ENCODE results near the gene OLFM2. TPM values are rescaled to one million over a fixed set of nuclear protein-coding genes. Genes with fewer than 3 reads are reported as not detected.

Gene OLFM2
- total RNA-seq, 1 donor from 2014 or later, result 33.1 TPM

DNA sequence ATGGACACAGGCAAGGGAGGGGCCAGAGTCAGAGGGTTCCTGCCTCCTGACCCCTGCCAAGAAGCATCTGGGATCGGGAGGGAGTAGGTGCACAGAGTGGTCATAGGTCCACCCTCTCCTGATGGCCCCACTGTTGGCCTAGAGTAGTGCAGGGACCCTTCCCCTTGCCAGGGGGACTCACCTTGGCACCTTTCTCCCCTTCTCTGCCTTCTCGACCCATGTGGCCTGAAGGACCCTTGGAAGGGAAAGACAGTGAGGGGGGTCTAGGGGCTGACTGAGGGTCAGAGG lies 33.3 kb upstream of the OLFM2 start:
- no peak overlapping the region for H3K4me3 Mint-ChIP-seq
- no peak for DNase-seq (ENCODE audit: extremely low spot score, unreplicated experiment)
- no peak overlapping the region for H3K27ac Mint-ChIP-seq
- H3K27me3 Mint-ChIP-seq, result peaks cover 50% of the 10 kb centered on the region
- no peaks in the 10 kb centered on the region for H3K36me3 Mint-ChIP-seq
- H3K4me1 Mint-ChIP-seq (ENCODE audit: unreplicated experiment), result no peaks in the 10 kb centered on the region
- no peaks in the 10 kb centered on the region for H3K9me3 Mint-ChIP-seq
- TF ChIP-seq, protein P1, sequence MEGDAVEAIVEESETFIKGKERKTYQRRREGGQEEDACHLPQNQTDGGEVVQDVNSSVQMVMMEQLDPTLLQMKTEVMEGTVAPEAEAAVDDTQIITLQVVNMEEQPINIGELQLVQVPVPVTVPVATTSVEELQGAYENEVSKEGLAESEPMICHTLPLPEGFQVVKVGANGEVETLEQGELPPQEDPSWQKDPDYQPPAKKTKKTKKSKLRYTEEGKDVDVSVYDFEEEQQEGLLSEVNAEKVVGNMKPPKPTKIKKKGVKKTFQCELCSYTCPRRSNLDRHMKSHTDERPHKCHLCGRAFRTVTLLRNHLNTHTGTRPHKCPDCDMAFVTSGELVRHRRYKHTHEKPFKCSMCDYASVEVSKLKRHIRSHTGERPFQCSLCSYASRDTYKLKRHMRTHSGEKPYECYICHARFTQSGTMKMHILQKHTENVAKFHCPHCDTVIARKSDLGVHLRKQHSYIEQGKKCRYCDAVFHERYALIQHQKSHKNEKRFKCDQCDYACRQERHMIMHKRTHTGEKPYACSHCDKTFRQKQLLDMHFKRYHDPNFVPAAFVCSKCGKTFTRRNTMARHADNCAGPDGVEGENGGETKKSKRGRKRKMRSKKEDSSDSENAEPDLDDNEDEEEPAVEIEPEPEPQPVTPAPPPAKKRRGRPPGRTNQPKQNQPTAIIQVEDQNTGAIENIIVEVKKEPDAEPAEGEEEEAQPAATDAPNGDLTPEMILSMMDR (conservative IDR thresholded peaks at IDR 0.05), result no peak

DNA sequence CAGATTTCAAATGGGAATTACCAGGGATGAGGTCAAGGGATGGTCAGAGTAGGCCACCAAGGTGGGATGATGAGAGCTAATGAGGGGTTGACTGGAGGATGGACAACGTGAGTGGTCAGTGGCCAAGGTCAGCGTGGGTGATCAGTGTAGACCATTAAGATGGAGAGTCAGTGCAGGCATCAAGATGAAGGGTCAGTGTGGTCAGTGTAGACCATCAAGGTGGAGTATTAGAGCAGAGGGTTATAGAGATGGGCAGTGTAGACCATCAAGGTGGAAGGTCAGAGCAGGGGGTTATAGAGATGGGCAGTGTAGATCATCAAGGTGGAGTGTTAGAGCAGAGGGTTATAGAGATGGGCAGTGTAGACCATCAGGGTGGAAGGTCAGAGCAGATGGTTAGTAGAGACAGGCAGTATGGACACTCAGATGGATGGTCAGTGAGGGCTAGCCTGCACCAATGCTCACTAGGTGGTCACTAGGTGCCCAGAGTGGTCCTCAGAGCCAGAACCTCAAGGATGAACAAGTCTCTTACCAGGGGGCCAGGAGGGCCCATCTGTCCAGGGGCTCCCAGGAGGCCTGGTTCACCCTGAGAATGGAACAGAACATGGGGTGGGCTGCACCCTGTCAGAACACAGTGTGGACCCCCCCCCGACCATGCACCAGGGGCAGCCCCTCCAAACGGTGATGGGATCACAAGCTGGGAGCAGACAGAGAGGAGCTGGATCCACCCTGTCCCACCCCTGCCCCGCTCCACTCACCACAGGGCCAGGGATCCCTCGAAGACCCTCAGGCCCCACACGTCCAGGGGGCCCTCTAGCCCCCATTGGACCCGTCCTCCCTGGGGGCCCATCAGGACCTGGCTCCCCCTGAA lies 32.7 kb upstream of the OLFM2 start:
- TF ChIP-seq, protein P1 (conservative IDR thresholded peaks at IDR 0.05), result no peak
- Mint-ChIP-seq H3K36me3 (no peaks in the 10 kb centered on the region), H3K9me3 (no peaks in the 10 kb centered on the region), H3K27ac (no peak overlapping the region), H3K27me3 (peaks cover 52% of the 10 kb centered on the region), H3K4me1 (ENCODE audit: unreplicated experiment) (no peaks in the 10 kb centered on the region), H3K4me3 (no peak overlapping the region)
- DNase-seq (ENCODE audit: extremely low spot score, unreplicated experiment), result no peak

DNA sequence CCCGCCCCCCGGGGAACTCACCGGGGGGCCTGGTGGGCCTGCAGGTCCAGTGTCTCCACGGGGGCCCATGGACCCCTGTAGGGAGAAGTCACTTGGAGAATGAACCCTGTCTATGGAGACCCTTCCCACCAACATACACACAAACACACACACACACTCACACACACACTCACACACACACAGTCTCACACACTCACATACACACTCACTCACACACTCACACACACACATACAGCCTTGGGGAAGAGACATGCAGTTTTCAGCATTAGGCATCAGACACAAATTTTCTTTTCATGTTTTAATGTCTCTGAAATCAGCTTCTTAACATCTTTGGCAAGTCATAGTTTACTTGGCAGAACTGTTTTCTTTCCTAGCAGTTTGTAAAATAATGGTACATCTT lies 31.0 kb upstream of the OLFM2 start:
- peaks cover 59% of the 10 kb centered on the region for H3K27me3 Mint-ChIP-seq
- no peaks in the 10 kb centered on the region for H3K9me3 Mint-ChIP-seq
- no peak overlapping the region for H3K27ac Mint-ChIP-seq
- TF ChIP-seq, protein P1 (conservative IDR thresholded peaks at IDR 0.05), result no peak
- no peaks in the 10 kb centered on the region for H3K4me1 Mint-ChIP-seq (ENCODE audit: unreplicated experiment)
- H3K4me3 Mint-ChIP-seq, result no peak overlapping the region
- DNase-seq (ENCODE audit: extremely low spot score, unreplicated experiment), result no peak
- no peaks in the 10 kb centered on the region for H3K36me3 Mint-ChIP-seq

DNA sequence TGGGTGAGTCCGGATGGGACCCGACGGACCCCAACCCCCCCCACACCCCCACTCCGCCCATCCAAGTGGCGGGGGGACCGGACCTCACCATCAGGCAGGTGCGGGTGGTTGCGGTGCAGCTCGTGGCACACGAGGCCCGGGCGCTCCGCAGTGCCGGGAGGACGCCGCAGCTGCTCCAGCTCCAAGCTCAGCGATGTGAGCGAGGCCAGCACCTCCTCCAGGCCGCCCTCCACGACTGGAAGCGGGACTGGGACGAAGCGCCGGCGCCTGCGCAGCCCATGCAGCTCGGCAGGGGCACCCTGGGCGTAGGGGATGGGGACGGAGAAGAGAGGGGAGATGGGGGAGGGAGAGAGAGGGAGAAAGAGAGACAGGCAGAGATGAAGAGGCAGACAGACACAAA lies 30.1 kb upstream of the OLFM2 start:
- no peak for DNase-seq (ENCODE audit: extremely low spot score, unreplicated experiment)
- H3K27ac Mint-ChIP-seq, result no peak overlapping the region
- no peaks in the 10 kb centered on the region for H3K9me3 Mint-ChIP-seq
- H3K27me3 Mint-ChIP-seq, result peaks cover 54% of the 10 kb centered on the region
- no peaks in the 10 kb centered on the region for H3K4me1 Mint-ChIP-seq (ENCODE audit: unreplicated experiment)
- no peak overlapping the region for H3K4me3 Mint-ChIP-seq
- H3K36me3 Mint-ChIP-seq, result no peaks in the 10 kb centered on the region
- TF ChIP-seq, protein P1 (conservative IDR thresholded peaks at IDR 0.05), result no peak

DNA sequence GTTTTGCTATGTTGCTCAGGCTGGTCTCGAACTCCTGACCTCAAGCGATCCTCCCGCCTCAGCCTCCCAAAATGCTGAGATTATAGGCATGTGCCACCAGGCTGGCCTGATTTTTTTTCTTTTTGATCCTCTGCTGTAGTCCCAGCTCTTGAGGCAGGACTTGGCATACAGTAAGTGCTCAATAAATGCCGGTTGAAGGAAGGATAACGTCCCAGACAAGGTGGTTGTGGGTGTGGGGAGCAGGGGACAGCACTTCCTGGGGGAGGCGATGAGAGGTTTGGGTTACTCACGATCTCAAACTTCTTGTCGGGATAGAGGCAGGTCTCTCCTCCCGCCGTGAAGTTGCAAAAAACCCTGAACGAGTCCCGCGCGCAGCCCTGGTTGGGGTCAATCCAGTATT lies 29.7 kb upstream of the OLFM2 start:
- DNase-seq (ENCODE audit: extremely low spot score, unreplicated experiment), result no peak
- H3K27me3 Mint-ChIP-seq, result peaks cover 51% of the 10 kb centered on the region
- no peaks in the 10 kb centered on the region for H3K9me3 Mint-ChIP-seq
- no peak overlapping the region for H3K27ac Mint-ChIP-seq
- TF ChIP-seq, protein P1 (conservative IDR thresholded peaks at IDR 0.05), result no peak
- no peaks in the 10 kb centered on the region for H3K36me3 Mint-ChIP-seq
- H3K4me1 Mint-ChIP-seq (ENCODE audit: unreplicated experiment), result no peaks in the 10 kb centered on the region
- no peak overlapping the region for H3K4me3 Mint-ChIP-seq

Measured in type B pancreatic cell (in vitro differentiated cells).